Smooth muscle cell of bladder (primary cell): ENCODE data around the gene WASHC4. TPM values are rescaled to one million over a fixed set of nuclear protein-coding genes. Genes with fewer than 3 reads are reported as not detected.

Source experiments
- total RNA-seq: library from RNA; depleted of rRNA; stranded (reverse); fragments of >200 nt; gene quantifications from 2 replicates; pipeline ENCODE4 v1.2.3, GENCODE V29; 2014

The WASHC4 gene, protein sequence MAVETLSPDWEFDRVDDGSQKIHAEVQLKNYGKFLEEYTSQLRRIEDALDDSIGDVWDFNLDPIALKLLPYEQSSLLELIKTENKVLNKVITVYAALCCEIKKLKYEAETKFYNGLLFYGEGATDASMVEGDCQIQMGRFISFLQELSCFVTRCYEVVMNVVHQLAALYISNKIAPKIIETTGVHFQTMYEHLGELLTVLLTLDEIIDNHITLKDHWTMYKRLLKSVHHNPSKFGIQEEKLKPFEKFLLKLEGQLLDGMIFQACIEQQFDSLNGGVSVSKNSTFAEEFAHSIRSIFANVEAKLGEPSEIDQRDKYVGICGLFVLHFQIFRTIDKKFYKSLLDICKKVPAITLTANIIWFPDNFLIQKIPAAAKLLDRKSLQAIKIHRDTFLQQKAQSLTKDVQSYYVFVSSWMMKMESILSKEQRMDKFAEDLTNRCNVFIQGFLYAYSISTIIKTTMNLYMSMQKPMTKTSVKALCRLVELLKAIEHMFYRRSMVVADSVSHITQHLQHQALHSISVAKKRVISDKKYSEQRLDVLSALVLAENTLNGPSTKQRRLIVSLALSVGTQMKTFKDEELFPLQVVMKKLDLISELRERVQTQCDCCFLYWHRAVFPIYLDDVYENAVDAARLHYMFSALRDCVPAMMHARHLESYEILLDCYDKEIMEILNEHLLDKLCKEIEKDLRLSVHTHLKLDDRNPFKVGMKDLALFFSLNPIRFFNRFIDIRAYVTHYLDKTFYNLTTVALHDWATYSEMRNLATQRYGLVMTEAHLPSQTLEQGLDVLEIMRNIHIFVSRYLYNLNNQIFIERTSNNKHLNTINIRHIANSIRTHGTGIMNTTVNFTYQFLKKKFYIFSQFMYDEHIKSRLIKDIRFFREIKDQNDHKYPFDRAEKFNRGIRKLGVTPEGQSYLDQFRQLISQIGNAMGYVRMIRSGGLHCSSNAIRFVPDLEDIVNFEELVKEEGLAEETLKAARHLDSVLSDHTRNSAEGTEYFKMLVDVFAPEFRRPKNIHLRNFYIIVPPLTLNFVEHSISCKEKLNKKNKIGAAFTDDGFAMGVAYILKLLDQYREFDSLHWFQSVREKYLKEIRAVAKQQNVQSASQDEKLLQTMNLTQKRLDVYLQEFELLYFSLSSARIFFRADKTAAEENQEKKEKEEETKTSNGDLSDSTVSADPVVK
- total RNA-seq = 67.1 and 74.7 TPM in 2 replicates

DNA sequence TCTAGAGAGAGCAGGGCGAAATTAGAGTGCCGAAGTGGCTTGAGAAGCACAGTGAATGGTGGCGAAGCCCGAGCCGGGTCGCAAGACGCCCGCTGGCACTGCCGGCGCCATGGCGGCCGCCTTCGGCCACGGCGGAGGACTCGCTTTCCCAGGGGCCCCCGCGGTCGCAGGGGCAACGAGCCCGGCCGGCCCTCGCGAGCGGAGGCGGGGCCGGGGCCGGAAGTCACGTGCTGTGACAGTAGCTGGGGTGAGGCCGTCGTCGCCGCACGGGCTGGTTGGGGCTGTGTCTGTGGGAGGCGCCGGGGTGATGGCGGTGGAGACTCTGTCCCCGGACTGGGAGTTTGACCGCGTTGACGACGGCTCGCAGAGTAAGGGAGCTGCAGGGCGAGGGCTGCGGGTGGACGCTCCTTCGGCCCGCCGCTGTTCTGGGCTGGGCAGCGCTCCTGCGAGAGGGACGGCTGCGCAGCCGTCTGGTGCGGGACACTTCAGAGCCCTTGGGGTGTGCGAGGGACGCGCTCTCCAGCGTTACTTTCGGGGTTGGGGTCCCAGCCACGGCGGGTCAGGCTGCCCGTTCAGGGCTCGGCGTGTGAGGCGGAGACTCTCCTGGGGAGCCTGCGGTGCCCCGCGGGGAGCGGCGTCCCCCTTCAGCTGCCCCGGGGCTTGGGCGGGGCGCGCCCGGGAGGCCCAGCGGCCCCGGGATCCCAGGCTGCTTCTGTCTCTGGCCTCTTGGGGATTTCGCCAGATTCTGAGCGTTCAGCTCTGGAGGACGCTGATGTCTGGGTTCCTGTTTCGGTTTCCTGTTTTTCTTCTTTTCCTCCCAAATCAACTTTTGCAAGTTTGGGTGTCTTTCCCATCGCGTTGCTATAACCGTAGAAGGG, at the start of gene WASHC4:
Gene WASHC4 (plus strand): TSS at position 238 of the 878 bp plus-strand sequence. CDS start 70 bp downstream, at position 308.

DNA sequence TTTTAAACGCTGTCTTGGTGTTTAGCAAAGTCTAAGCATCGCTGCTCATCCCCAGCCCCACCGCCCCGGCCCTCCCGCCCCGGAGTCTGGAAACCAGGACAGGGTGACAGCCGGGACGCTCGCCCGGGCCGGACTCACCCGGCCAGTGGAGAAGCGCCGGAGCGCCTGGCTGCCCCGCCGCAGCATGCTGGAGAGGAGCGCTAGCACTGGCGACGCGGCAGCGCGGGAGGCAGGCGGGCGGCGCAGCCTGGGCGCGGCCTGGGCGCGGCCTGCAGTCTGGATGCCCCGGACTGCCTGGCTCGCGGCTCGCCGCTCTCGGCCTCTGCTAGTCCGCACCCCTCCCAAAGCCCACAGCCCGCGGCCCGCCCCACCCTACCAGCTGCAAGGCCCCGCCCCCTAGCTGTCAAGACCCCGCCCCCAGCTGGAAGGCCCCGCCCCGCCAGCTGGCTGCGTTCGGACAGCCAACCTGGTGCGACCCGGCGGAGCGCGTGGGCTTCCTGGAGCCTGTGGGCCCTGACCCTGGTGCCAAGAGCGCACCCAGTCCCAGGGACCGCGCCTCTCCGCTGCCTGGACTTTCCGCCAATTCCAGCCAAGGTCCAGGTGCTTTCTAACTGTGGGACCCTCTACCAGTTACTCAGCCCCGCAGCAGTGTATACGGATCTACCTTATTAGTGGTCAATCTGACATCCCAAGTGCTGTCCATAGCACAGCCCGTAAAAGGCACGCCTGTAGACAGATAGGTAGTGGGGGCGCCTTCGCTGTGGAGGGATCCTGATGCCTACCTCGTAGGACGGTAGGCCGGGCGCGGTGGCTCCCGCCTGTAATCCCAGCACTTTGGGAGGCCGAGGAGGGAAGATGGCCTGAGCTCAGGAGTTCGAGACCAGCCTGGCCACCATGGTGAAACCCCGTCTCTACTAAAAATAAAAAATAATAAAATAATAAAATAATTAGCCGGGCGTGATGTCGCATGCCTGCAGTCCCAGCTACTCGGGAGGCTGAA, 23.0 kb upstream of the WASHC4 start, which contains the start of gene ALDH1L2:
Gene ALDH1L2 (minus strand): TSS at position 208 of the 1,000 bp plus-strand sequence. CDS start 22 bp downstream, at position 186.

Other genes with a start within 250 kb of the WASHC4 start
- 10.0 and 18.1 TPM in 2 replicates for gene SLC41A2, start 149.4 kb upstream of the WASHC4 start, total RNA-seq
- 6.3 and 7.0 TPM in 2 replicates for gene NOPCHAP1, start 121.4 kb upstream of the WASHC4 start, total RNA-seq
- 44.7 and 44.8 TPM in 2 replicates for gene ALDH1L2, start 23.3 kb upstream of the WASHC4 start, total RNA-seq
- gene APPL2, start 128.4 kb downstream of the WASHC4 start, total RNA-seq = 28.0 and 38.3 TPM in 2 replicates
- gene C12orf75, start 223.0 kb downstream of the WASHC4 start, total RNA-seq = 41.2 and 51.3 TPM in 2 replicates